ENCODE data around the gene FOXN3.

- TF ChIP-seq CTCF (IDR thresholded peaks at IDR 0.05): no peak
- TF ChIP-seq POLR2A (IDR thresholded peaks at IDR 0.05): no peak
- TF ChIP-seq EP300 (IDR thresholded peaks at IDR 0.05): no peak
These were observed 220.5 kb downstream of the FOXN3 start for GRCh38 chr14:89196545-89196944.

Data from ovary (tissue), 3 donors.